Testis (tissue), 2 donors: ENCODE data around the gene TTLL11.

Experiments
- CTCF ChIP-seq, 3 experiments: fragments of 450-650 bp in 2 of 3; fragments of 200-600 bp in 1 of 3; sonication (generic) in 1 of 3; IDR thresholded peaks; one replicate each; pipeline ENCODE4 v1.5.1; 2016 to 2019; ENCODE audit warnings: antibody characterized with exemption in 3 of 3, mild to moderate bottlenecking in 2 of 3, moderate library complexity in 1 of 3
- POLR2A ChIP-seq: fragments of 450-650 bp; IDR thresholded peaks from one replicate; pipeline ENCODE4 v1.6.1; 2017; ENCODE audit warnings: antibody characterized with exemption, mild to moderate bottlenecking, moderate library complexity

DNA sequence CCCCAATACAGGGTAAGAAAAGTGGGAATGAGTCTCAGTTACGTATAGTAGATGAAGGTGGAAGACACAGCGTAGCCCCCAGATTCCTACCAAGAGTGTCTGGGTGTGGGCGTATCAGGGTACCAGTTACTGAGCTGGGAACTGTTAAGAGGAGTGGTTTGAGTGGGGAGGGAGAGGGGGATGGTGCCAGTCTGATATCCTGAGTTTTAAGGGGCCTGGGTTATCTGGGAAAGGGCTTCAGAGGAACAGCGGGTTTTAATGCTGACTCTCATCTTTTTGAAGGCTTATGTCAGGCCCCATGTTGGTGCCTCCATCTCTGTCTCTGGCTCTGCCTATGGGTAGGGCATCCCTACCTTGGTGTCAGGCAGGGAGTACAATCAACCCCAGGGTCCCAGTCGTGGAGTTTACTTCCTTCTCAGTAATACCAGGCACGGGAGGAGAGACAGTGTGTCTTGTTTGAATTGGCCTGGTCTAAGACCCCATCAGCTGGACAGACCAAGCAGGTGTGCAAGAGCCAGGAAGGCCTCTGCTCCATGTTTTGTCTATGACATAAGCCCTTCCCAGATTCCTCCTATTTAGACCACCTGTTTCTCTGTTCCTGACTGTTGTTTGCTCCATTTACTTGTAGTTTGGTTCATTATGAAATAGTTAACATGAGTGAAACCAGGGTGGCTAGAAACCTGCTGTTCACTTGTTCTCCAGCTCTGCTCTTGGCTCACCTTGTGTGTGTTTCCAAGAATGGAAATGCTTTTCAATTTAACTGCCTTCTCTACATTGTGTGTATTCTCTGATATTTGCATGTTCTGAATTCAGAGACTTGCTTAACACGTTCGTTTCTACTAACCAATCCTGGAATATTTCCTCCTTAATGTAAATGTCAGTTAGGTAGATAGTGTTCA is 316.1 kb downstream of the TTLL11 start:
- TF ChIP-seq CTCF (IDR thresholded peaks at IDR 0.05) (no peak), POLR2A (no peak)
